Lung (tissue), 12 donors: ENCODE data around the gene TAF6. TPM values are rescaled to one million over a fixed set of nuclear protein-coding genes. Genes with fewer than 3 reads are reported as not detected.
A peak's percentile ranks its signal among the peaks of the same experiment; 100 is the strongest.

Source experiments
- ATAC-seq: fragments of 200-7000 bp; cut with Tn5 transposase; one replicate; pipeline ENCODE4 v1.9.1; 2020; ENCODE audit warnings: moderate number of reproducible peaks; ENCODE audit not compliant: insufficient read depth, low FRiP score
- DNase-seq, 3 donors: peaks; one replicate each; pipeline ENCODE4 v3.0.0-alpha.2; 2013 to 2017
- H3K27ac ChIP-seq, 2 donors: one replicate each; pipeline ENCODE4 v1.5.1; 2013; ENCODE audit warnings: mild to moderate bottlenecking in 2 of 2, moderate library complexity in 2 of 2, control low read depth in 1 of 2, inconsistent platforms in 1 of 2, low read depth in 1 of 2, low read length in 1 of 2
- H3K27me3 ChIP-seq, 3 donors: one replicate each; pipeline ENCODE4 v1.5.1; 2013; ENCODE audit warnings: low read length in 2 of 3; ENCODE audit not compliant: control insufficient read depth in 3 of 3, insufficient read depth in 3 of 3
- H3K36me3 ChIP-seq, 4 donors: one replicate each; pipeline ENCODE4 v1.5.1; 2013; ENCODE audit warnings: low read length in 4 of 4, mild to moderate bottlenecking in 1 of 4, moderate library complexity in 1 of 4; ENCODE audit not compliant: control insufficient read depth in 4 of 4, insufficient read depth in 4 of 4
- H3K4me1 ChIP-seq, 5 donors: one replicate each; pipeline ENCODE4 v1.5.1; 2013; ENCODE audit warnings: low read length in 5 of 5, mild to moderate bottlenecking in 2 of 5, moderate library complexity in 1 of 5; ENCODE audit not compliant: control insufficient read depth in 5 of 5, insufficient read depth in 5 of 5
- H3K4me3 ChIP-seq: one replicate; pipeline ENCODE4 v1.5.1; 2013; ENCODE audit warnings: mild to moderate bottlenecking, control low read depth, moderate library complexity
- H3K9ac ChIP-seq, 2 donors: one replicate each; pipeline ENCODE4 v1.5.1; 2013; ENCODE audit warnings: low read length in 2 of 2, control low read depth in 1 of 2; ENCODE audit not compliant: insufficient read depth in 1 of 2
- H3K9me3 ChIP-seq, 4 donors: one replicate each; pipeline ENCODE4 v1.5.1; 2013; ENCODE audit warnings: low read length in 3 of 4, mild to moderate bottlenecking in 1 of 4, moderate library complexity in 1 of 4; ENCODE audit not compliant: control insufficient read depth in 4 of 4, insufficient read depth in 3 of 4
- WGBS, 2 donors: extraction: QIAGEN DNeasy Blood & Tissue Kit; methylation state at CpG; one replicate each; pipeline ENCODE4 v1.1.7; 2013; 5-methylcytosine and 5-hydroxymethylcytosine counted together
- polyA plus RNA-seq, 2 donors: library from polyadenylated mRNA; stranded (reverse); fragments of 200-250 nt; gene quantifications; one replicate each; pipeline ENCODE4 v1.2.1, GENCODE V29; 2013
- total RNA-seq, 2 donors: library from RNA; depleted of rRNA in 1 of 2; stranded (reverse); fragments of >200 nt in 1 of 2; gene quantifications; one replicate each; pipeline ENCODE4 v1.2.1, GENCODE V29; 2014 to 2021
- TF ChIP-seq, protein P1 (sequence below): IDR thresholded peaks from 2 replicates; pipeline ENCODE4 v1.5.1; 2012; ENCODE audit warnings: mild to moderate bottlenecking; ENCODE audit errors: control extremely low read depth, extremely low read depth
- donor health status: control.
- donor health status: control.
- donor health status: Bipolar disorder and iron deficiency.
- donor health status: healthy.
- donor health status: DM: yes; HTN: yes; CAD: no.

The TAF6 gene
- total and polyA plus RNA-seq, 4 donors = 31.5 to 51.5 (median 37.9) TPM

GRCh38 chr7:100095289-100095688, 23.9 kb downstream of the TAF6 start:
- no peaks in the 10 kb centered on the region for H3K9me3 ChIP-seq
- no peak overlapping the region for H3K9ac ChIP-seq
- H3K27ac ChIP-seq = no peak overlapping the region
- no peaks in the 10 kb centered on the region for H3K27me3 ChIP-seq
- WGBS, 2 donors = 80 to 86% methylated on average over 9 of the region's 9 CpGs
- no peak overlapping the region for H3K4me3 ChIP-seq
- TF ChIP-seq, protein P1, sequence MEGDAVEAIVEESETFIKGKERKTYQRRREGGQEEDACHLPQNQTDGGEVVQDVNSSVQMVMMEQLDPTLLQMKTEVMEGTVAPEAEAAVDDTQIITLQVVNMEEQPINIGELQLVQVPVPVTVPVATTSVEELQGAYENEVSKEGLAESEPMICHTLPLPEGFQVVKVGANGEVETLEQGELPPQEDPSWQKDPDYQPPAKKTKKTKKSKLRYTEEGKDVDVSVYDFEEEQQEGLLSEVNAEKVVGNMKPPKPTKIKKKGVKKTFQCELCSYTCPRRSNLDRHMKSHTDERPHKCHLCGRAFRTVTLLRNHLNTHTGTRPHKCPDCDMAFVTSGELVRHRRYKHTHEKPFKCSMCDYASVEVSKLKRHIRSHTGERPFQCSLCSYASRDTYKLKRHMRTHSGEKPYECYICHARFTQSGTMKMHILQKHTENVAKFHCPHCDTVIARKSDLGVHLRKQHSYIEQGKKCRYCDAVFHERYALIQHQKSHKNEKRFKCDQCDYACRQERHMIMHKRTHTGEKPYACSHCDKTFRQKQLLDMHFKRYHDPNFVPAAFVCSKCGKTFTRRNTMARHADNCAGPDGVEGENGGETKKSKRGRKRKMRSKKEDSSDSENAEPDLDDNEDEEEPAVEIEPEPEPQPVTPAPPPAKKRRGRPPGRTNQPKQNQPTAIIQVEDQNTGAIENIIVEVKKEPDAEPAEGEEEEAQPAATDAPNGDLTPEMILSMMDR = no peak
- peaks cover 23 to 74% (median 66%) of the 10 kb centered on the region in 4 donors for H3K36me3 ChIP-seq
- no peak for ATAC-seq
- peaks cover 0 to 12% (median 11%) of the 10 kb centered on the region in 5 donors for H3K4me1 ChIP-seq
- no peak for DNase-seq

DNA sequence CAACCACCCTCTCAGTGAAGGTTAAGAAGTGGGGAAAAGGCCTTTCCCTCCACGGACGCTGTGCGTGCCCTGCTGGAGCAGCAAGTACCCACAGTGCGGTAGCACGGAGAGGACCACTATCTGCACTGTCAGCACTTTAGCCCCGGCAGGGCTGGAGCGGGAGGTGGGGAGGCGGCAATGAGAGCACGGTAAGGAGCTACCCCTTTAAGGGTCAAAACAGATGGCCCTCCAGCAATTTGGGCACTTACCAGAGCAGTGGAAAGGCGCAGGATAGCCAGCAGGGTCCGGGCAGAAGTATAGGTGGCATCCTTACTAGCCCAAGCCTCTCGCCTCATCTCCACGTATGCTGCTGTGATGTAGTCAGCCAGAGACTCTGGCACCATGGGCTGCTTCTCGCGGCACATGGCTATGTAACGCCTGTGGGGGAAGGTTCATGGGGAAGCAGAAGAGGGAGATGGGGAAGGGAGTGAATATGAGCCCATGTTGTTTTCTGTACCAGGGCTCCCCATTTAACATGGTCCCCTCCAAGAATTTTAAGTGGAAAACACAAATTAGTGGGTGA, 25.2 kb downstream of the TAF6 start:
- Histone ChIP-seq H3K9ac (no peak overlapping the region), H3K36me3 (peaks cover 24 to 65% (median 60%) of the 10 kb centered on the region in 4 donors), H3K9me3 (no peaks in the 10 kb centered on the region), H3K4me3 (no peak overlapping the region), H3K4me1 (peaks cover 0 to 11% (median 7%) of the 10 kb centered on the region in 5 donors), H3K27ac (peak overlapping the region in 1 of 2 donors; percentile 23), H3K27me3 (no peaks in the 10 kb centered on the region)
- TF ChIP-seq, protein P1 = no peak
- 87 to 89% methylated on average over 16 of the region's 16 CpGs for WGBS, 2 donors
- ATAC-seq (no peak), DNase-seq (no peak)

DNA sequence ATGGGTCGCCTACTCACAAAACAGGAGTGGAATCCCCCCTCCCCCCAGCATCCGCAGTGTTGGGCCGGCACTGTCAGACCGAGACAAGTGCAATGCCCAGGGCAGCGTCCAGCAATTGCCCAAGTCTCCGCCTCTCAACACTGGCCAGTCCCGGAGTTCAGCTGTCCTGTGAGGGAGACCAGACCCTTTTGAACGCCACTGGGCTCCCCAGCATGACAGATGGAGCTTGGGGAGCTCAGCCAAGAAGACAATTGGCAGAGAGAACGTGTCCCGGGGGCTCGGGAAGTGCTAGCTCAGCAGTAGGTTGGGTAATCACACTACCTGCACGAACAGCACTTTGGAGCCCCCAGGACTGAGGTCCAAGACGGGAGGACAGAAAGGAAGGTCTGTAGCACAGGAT, 25.7 kb downstream of the TAF6 start:
- ATAC-seq (no peak), DNase-seq (peak in 1 of 3 donors; percentile 35)
- WGBS, 2 donors = 66 to 67% methylated on average over 13 of the region's 13 CpGs
- no peak overlapping the region for H3K4me3 ChIP-seq
- H3K9me3 ChIP-seq = no peaks in the 10 kb centered on the region
- H3K36me3 ChIP-seq = peaks cover 19 to 63% (median 55%) of the 10 kb centered on the region in 4 donors
- H3K4me1 ChIP-seq = peaks cover 0 to 8% (median 2%) of the 10 kb centered on the region in 5 donors
- no peak overlapping the region for H3K9ac ChIP-seq
- peak overlapping the region in 1 of 2 donors; percentile 23 for H3K27ac ChIP-seq
- TF ChIP-seq, protein P1 = no peak
- no peaks in the 10 kb centered on the region for H3K27me3 ChIP-seq

- Histone ChIP-seq H3K4me1 (peaks cover 0 to 11% (median 2%) of the 10 kb centered on the region in 5 donors), H3K36me3 (peaks cover 17 to 59% (median 51%) of the 10 kb centered on the region in 4 donors), H3K27ac (no peak overlapping the region), H3K9ac (no peak overlapping the region), H3K27me3 (no peaks in the 10 kb centered on the region), H3K4me3 (no peak overlapping the region), H3K9me3 (no peaks in the 10 kb centered on the region)
- DNase-seq (no peak), ATAC-seq (no peak)
- TF ChIP-seq, protein P1 = no peak
- 60 to 72% methylated on average over 8 of the region's 8 CpGs for WGBS, 2 donors
These were observed 26.1 kb downstream of the TAF6 start for GRCh38 chr7:100093054-100093453.
